PC-9 (cell line): Measurements from ENCODE around the gene ST6GALNAC1.

ENCODE experiments used
- EZH2 ChIP-seq: fragments of 200-600 bp; sonication (generic); IDR thresholded peaks from 2 replicates; pipeline ENCODE4 v1.8.0; 2017; ENCODE audit warnings: antibody characterized with exemption, low read depth
- TF ChIP-seq, protein P1 (sequence below): fragments of 200-600 bp; sonication (generic); conservative IDR thresholded peaks from 2 replicates; pipeline ENCODE4 v1.6.1; 2017; ENCODE audit warnings: mixed run types, antibody characterized with exemption, mild to moderate bottlenecking, moderate library complexity

GRCh38 chr17:76599694-76600460 is 43.7 kb downstream of the ST6GALNAC1 start:
- TF ChIP-seq, protein P1, sequence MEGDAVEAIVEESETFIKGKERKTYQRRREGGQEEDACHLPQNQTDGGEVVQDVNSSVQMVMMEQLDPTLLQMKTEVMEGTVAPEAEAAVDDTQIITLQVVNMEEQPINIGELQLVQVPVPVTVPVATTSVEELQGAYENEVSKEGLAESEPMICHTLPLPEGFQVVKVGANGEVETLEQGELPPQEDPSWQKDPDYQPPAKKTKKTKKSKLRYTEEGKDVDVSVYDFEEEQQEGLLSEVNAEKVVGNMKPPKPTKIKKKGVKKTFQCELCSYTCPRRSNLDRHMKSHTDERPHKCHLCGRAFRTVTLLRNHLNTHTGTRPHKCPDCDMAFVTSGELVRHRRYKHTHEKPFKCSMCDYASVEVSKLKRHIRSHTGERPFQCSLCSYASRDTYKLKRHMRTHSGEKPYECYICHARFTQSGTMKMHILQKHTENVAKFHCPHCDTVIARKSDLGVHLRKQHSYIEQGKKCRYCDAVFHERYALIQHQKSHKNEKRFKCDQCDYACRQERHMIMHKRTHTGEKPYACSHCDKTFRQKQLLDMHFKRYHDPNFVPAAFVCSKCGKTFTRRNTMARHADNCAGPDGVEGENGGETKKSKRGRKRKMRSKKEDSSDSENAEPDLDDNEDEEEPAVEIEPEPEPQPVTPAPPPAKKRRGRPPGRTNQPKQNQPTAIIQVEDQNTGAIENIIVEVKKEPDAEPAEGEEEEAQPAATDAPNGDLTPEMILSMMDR, result no peak
- TF ChIP-seq EZH2, result no peak
